Caco-2 (cell line): ENCODE results near the gene NTMT2. TPM values are rescaled to one million over a fixed set of nuclear protein-coding genes. Genes with fewer than 3 reads are reported as not detected.

Experiments
- BruUV-seq: library from RNA; stranded (reverse); fragments of 400-500 nt; replicated peaks from 2 replicates; lab custom pipeline; 2021; lab: Mats Ljungman, UMichigan
- CTCF ChIA-PET: fragments of 300-600 bp; sonication (Branson Sonifier 250); formaldehyde crosslinking; loops from one replicate; lab custom pipeline; 2022; ENCODE audit warnings: antibody characterized with exemption; lab: Charles Lee
- POLR2A ChIA-PET: fragments of 300-600 bp; sonication (Branson Sonifier 250); formaldehyde crosslinking; loops from one replicate; lab custom pipeline; 2022; ENCODE audit warnings: antibody characterized with exemption; lab: Charles Lee
- DNase-seq, 2 experiments: peaks; one replicate each; pipeline versions ENCODE4 v3.0.0 to v3.0.0-alpha.2; 2020 to 2022
- H3K27me3 ChIP-seq: replicated peaks from 2 replicates; pipeline ENCODE4 v1.6.0; 2011; ENCODE audit warnings: low read length; ENCODE audit not compliant: control insufficient read depth, insufficient read depth
- H3K36me3 ChIP-seq: 2 replicates; pipeline ENCODE4 v1.5.1; 2011; ENCODE audit warnings: low read length; ENCODE audit not compliant: control insufficient read depth, insufficient read depth
- H3K4me1 ChIP-seq: fragments of 250-450 bp; sonication (Bioruptor Pico); 2 replicates; pipeline ENCODE4 v1.5.1; 2020; ENCODE audit warnings: mild to moderate bottlenecking
- H3K4me3 ChIP-seq: 2 replicates; pipeline ENCODE4 v1.5.1; 2011; ENCODE audit warnings: low read depth, mild to moderate bottlenecking, control low read depth, low read length
- H3K9me3 ChIP-seq: fragments of 250-450 bp; sonication (Bioruptor Pico); 2 replicates; pipeline ENCODE4 v1.5.1; 2020; ENCODE audit warnings: mild to moderate bottlenecking, moderate library complexity
- H3K27ac Mint-ChIP-seq: one replicate; pipeline ENCODE4 v1.8.0; 2022; ENCODE audit warnings: mixed read lengths; ENCODE audit not compliant: unreplicated experiment
- H3K27me3 Mint-ChIP-seq: one replicate; pipeline ENCODE4 v1.8.0; 2022; ENCODE audit warnings: mixed read lengths; ENCODE audit not compliant: insufficient read depth, unreplicated experiment
- H3K36me3 Mint-ChIP-seq: one replicate; pipeline ENCODE4 v1.8.0; 2022; ENCODE audit warnings: mild to moderate bottlenecking, mixed read lengths; ENCODE audit not compliant: insufficient read depth, unreplicated experiment
- H3K4me1 Mint-ChIP-seq: one replicate; pipeline ENCODE4 v1.8.0; 2022; ENCODE audit warnings: low read depth, mixed read lengths; ENCODE audit not compliant: unreplicated experiment
- H3K4me3 Mint-ChIP-seq: one replicate; pipeline ENCODE4 v1.8.0; 2022; ENCODE audit warnings: mild to moderate bottlenecking, moderate library complexity, mixed read lengths; ENCODE audit not compliant: unreplicated experiment
- H3K9me3 Mint-ChIP-seq: one replicate; pipeline ENCODE4 v1.8.0; 2022; ENCODE audit warnings: mixed read lengths; ENCODE audit not compliant: unreplicated experiment
- intact Hi-C: fragments of 100-400 bp; cut with micrococcal nuclease; formaldehyde crosslinking; loops from one replicate; pipeline ENCODE4 v1.10.0; 2022; ENCODE audit not compliant: unreplicated experiment
- total RNA-seq: library from RNA; stranded (reverse); gene quantifications from 2 replicates; pipeline ENCODE4 v1.2.3, GENCODE V29; 2022
- TF ChIP-seq, protein P1 (sequence below), 2 experiments: fragments of 200-600 bp in 1 of 2; IDR thresholded peaks; 1 replicate in 1 of 2; 2 replicates in 1 of 2; pipeline versions ENCODE4 v1.5.1 to v1.8.0; 2011 to 2022; ENCODE audit warnings: antibody characterized with exemption in 1 of 2, control low read depth in 1 of 2, inconsistent platforms in 1 of 2, low read depth in 1 of 2, low read length in 1 of 2, mild to moderate bottlenecking in 1 of 2, moderate library complexity in 1 of 2; ENCODE audit not compliant: insufficient read depth in 1 of 2, severe bottlenecking in 1 of 2, unreplicated experiment in 1 of 2

Gene NTMT2
- total RNA-seq, 1 experiment from 2014 or later: not detected

DNA sequence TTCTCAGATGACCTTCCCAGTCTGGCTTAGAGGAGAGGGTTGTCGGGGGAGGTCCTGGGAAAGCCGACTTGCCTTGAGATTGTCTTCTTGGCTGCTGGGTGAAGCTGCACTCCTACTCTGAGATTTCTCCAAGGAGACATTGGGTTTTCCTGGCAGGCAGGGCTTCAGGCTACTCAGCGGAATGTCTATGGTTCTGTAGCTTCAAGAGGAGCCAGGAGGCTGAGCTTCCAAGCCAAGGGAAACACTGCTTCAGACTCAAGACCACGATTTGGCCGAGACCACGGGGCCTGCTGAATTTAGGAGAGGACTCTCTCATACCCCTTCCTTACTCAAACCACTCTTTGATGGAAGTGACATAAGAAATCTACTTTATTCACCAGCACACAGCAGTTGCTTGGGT is 67.8 kb downstream of the NTMT2 start:
- no peaks in the 10 kb centered on the region for H3K27me3 ChIP-seq
- Mint-ChIP-seq H3K9me3 (no peaks in the 10 kb centered on the region), H3K27me3 (peaks cover 15% of the 10 kb centered on the region), H3K27ac (no peak overlapping the region), H3K4me3 (no peak overlapping the region), H3K36me3 (peaks cover 6% of the 10 kb centered on the region), H3K4me1 (no peaks in the 10 kb centered on the region)
- intact Hi-C loops: no loop called here
- no TSS peak for BruUV-seq
- DNase-seq: no peak
- no peaks in the 10 kb centered on the region for H3K9me3 ChIP-seq
- no peak overlapping the region for H3K4me3 ChIP-seq
- POLR2A ChIA-PET: no interaction called here
- H3K4me1 ChIP-seq: no peaks in the 10 kb centered on the region
- CTCF ChIA-PET: interaction anchor here (0.6 kb wide), 1 partner anchor 742 kb away, joined by 3 read pairs; no protein-coding TSS in a partner anchor
- TF ChIP-seq, protein P1, sequence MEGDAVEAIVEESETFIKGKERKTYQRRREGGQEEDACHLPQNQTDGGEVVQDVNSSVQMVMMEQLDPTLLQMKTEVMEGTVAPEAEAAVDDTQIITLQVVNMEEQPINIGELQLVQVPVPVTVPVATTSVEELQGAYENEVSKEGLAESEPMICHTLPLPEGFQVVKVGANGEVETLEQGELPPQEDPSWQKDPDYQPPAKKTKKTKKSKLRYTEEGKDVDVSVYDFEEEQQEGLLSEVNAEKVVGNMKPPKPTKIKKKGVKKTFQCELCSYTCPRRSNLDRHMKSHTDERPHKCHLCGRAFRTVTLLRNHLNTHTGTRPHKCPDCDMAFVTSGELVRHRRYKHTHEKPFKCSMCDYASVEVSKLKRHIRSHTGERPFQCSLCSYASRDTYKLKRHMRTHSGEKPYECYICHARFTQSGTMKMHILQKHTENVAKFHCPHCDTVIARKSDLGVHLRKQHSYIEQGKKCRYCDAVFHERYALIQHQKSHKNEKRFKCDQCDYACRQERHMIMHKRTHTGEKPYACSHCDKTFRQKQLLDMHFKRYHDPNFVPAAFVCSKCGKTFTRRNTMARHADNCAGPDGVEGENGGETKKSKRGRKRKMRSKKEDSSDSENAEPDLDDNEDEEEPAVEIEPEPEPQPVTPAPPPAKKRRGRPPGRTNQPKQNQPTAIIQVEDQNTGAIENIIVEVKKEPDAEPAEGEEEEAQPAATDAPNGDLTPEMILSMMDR (IDR thresholded peaks at IDR 0.05; ENCODE audit: insufficient read depth in 1 of 2, low read depth in 1 of 2, low read length in 1 of 2, severe bottlenecking in 1 of 2, unreplicated experiment in 1 of 2): no peak
- H3K36me3 ChIP-seq: no peaks in the 10 kb centered on the region

DNA sequence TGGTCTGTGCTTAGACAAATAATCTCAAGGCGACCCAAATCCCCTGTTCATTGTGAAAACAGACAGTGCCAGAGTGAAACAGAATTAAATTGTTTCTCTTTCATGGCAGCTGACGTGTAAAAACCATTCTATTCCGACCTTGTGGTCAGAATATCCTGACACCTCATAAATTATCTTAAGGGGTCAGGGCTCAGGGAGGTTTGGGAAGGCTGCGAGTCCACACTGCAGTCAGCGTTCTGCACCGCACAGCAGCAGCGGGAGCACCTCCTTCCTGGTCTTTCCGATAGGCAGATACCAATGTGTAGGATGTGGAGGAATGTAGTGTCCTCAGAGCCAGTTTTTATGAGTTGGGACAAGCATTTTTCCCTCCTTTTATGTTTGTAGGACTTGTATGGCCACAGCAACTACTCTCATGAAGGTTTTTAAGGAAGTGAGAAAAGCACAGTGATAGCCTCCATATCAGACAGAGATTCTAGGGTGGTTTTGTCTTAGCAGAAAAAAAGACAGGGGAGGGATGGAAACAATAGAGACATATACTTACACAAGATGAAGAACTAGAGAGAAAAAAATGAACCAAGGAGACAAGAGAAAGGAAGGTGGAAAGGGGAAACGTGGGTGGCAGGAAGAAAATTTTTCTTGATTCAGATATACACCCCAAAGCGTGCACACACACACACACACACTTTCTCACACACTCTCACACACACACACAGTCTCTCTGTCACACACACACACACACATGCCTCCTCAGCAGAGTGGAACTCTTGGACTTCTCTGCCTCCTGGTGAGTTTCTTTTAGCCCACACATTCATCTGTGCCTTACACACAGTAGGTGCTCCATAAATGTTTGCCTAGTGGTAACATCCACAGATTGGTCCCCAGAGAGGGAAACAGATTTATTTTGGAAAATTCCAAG is 68.6 kb downstream of the NTMT2 start:
- H3K27ac Mint-ChIP-seq: no peak overlapping the region
- no peaks in the 10 kb centered on the region for H3K4me1 Mint-ChIP-seq
- no peaks in the 10 kb centered on the region for H3K9me3 Mint-ChIP-seq
- H3K36me3 Mint-ChIP-seq: peaks cover 6% of the 10 kb centered on the region
- Histone ChIP-seq H3K4me3 (no peak overlapping the region), H3K9me3 (no peaks in the 10 kb centered on the region), H3K4me1 (no peaks in the 10 kb centered on the region), H3K27me3 (no peaks in the 10 kb centered on the region), H3K36me3 (no peaks in the 10 kb centered on the region)
- ChIA-PET CTCF (no interaction called here), POLR2A (no interaction called here)
- TF ChIP-seq, protein P1 (IDR thresholded peaks at IDR 0.05; ENCODE audit: insufficient read depth in 1 of 2, low read depth in 1 of 2, low read length in 1 of 2, severe bottlenecking in 1 of 2, unreplicated experiment in 1 of 2): no peak
- H3K27me3 Mint-ChIP-seq: peaks cover 15% of the 10 kb centered on the region
- no peak overlapping the region for H3K4me3 Mint-ChIP-seq
- no TSS peak for BruUV-seq
- no peak for DNase-seq
- intact Hi-C loops: no loop called here

DNA sequence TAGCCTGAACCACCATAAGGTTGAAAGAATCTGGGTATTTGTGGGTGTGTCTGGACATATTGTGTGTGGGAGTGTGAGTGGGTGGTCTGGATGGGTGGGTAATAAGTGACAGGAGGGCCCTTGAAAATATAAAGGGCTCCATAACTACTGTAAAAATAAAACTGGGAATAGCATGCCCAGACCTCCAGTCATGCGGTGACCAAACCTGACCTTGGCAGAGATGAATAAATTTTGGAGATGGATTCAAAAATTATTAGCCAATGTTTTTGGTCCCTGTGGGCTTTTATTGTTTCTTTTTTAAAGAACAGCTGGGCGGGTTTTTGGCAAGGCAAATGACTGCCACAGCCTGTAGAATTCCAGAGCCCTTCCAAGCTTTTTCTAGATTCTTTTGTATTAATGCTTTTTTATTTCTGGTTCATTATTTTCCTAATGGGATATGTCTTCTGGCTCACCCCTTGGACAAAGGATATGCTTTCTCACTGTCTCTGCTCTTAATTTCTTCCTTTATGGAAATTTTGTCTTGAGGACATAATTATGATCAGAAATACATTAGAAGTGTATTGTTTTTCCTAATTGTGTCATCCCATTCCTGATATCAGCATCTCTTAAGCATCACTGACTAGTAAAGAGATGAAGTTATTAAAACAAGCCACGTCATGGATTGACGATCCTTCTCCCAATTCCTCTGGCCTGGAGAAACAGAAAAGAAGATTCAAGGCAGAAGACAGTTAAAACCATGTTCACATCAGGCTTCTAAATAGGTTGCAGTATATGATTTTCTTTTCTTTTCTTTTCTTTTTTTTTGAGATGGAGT is 69.5 kb downstream of the NTMT2 start:
- Histone ChIP-seq H3K27me3 (no peaks in the 10 kb centered on the region), H3K36me3 (no peaks in the 10 kb centered on the region), H3K4me1 (peaks cover 1% of the 10 kb centered on the region; the same call in 1 of the 2 replicates), H3K4me3 (no peak overlapping the region), H3K9me3 (no peaks in the 10 kb centered on the region)
- no peak for DNase-seq
- BruUV-seq: no TSS peak
- peaks cover 6% of the 10 kb centered on the region for H3K36me3 Mint-ChIP-seq
- TF ChIP-seq, protein P1 (IDR thresholded peaks at IDR 0.05; ENCODE audit: insufficient read depth in 1 of 2, low read depth in 1 of 2, low read length in 1 of 2, severe bottlenecking in 1 of 2, unreplicated experiment in 1 of 2): no peak
- peaks cover 4% of the 10 kb centered on the region for H3K4me1 Mint-ChIP-seq
- no peaks in the 10 kb centered on the region for H3K9me3 Mint-ChIP-seq
- peaks cover 13% of the 10 kb centered on the region for H3K27me3 Mint-ChIP-seq
- ChIA-PET CTCF (interaction anchor here (0.6 kb wide), 1 partner anchor 24 kb away, joined by 3 read pairs; no protein-coding TSS in a partner anchor), POLR2A (no interaction called here)
- intact Hi-C loops: no loop called here
- no peak overlapping the region for H3K27ac Mint-ChIP-seq
- no peak overlapping the region for H3K4me3 Mint-ChIP-seq
